ENCODE results near the gene GRID1.
"Not testable (repeated sequence)": the region's sequence is repeated elsewhere in the genome, so short reads cannot be mapped to it uniquely, and the experiment has no call there.

The GRID1 gene

DNA sequence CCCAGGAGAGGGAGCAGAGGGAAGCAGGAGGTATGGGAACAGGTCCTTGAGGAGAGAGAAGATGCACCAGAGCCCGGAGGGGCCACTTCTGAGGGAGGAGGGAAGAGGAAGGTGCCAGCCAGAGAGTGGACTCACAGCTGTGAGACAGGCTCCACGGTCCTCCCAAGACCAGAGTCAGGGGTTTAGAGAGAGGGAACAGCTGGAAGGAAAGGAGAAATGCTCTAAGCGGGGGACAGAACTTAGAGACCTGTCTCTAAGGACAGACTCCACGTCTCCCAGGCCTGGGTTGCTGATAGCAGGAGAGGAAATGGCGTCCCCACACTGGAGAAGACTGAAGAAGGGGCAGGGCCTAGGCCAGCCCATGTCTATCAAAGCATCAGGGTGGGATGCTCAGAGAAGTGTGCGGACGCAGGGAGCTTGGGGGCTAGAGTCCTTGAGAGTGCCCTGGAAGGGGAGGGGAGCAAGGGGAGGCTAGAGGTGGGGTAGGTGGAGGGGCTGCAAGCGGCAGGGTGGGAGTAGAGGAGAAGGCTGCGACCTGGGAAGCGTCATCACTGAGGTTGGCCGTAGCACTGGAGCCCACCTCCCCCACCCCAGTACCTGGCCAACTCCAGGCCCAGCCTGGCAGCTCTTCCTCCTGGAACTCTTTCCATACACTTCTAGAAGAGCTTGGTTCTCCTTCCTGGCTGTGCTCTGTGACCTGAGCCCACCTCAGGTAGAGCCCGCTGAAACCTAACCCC lies 25.6 kb upstream of the GRID1 start:
- no peak for DNase-seq

DNA sequence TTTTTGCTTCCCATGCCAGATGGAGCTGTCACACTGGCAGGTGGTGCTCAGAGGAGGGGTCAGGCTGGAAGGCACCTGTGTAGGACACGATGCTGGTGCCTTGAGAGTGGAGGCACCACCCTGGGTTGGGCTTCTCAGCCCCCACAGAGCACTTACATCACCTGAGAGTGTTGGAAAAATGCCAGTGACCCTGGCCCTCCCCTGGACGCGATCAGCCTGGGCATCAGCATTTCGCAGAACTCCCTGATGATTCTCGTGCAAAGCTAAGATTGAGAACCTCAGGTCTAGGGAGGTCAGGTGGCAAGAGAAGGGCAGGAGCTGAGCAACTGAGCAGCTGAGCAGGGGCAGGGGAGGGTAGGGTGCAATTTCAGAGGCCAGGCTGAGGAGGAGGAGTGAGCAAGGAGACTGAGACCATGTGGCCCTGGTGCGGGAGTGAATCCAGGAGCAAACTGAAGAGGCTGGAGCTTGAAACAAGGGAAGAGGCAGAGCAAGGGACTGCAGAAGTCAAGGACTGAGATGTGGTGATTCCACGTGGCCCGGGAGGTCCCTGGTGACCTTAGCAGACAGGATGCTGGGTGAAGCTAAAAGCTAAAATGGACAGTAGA lies 24.7 kb upstream of the GRID1 start:
- no peak for DNase-seq

DNA sequence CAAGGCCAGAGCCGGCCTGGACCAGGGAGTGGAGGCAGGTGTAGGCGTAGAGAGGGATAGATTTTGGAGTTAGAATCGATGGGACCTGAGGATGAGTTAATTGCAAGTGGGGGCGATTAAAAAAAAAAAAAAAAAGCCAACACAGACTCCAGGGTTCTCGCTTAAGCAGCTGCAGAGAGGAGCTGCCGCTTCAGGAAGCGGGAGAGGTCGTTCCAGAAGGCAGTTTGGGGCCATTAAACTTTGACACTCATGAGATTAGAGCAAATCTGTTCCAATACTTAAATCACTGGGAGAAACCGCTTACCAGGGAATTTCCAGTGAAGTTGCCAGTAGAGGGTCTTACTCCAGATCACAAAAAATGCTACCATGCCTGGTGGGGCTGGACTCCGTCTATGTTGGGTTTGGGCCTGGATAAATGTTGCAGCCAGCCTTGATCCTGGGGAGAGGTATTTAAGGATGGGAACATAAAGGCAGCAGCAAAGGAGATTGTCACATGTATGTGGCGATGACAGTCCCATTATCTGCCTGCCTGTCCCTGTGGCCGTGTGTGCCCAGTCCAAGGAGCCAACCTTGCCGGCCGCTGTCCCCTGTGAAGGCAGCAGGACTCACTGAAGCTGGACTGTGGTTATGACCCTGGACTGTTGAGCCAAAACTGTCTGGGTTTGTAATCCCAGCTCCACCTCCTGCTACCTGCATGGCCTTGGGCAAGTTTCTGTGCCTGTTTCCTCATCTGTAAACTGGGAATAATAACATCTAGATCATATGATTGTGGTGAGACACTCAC lies 23.9 kb upstream of the GRID1 start:
- DNase-seq = no peak

DNA sequence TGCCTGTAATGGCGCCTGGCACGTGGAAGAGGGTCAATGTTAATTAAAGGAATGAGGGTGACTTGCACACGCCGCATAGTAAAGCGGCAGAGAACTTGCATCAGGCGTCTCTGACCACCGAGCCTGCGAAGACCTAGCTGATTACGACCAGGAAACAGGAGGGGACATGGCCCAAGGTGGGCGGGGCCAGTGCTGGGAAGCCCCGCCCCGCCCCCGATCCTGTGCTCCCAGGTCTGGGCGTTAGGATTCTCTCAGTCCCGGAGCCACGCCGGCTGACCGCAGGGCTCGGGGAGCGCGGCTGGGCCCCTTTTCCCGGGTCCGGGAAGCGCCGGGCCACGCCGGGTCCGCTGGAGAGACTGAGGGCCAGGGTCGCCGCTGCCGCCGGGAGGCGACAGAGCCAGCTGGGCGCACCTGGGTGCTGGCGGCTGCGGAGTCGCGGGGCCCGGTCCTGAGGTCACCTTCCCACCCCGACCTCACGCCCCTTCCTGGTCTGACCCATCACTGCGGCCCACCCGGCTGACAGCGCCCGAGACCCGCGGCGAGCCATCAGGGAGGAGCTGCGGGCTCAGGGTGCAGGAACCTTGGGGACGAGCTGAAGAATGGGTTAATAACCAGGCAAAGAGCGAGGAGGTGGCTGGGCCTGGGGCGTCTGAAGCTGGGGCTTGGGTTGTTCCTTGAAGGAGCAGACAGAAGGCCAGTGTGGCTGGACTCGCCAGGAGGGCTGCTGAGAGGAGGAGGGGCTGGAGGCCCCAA lies 23.0 kb upstream of the GRID1 start:
- DNase-seq = no peak

DNA sequence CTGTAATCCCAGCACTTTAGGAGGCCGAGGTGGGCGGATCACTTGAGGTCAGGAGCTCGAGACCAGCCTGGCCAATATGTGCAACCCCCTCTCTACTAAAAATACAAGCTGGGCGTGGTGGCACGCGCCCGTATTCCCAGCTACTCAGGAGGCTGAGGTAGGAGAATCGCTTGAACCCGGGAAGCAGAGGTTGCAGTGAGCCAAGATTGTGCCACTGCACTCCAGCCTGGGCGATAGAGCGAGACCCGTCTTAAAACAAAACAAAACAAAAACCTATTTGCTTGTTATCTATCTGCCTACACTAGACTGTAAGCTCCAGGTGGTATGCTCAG lies 22.5 kb upstream of the GRID1 start:
- DNase-seq = not testable (repeated sequence)

DNA sequence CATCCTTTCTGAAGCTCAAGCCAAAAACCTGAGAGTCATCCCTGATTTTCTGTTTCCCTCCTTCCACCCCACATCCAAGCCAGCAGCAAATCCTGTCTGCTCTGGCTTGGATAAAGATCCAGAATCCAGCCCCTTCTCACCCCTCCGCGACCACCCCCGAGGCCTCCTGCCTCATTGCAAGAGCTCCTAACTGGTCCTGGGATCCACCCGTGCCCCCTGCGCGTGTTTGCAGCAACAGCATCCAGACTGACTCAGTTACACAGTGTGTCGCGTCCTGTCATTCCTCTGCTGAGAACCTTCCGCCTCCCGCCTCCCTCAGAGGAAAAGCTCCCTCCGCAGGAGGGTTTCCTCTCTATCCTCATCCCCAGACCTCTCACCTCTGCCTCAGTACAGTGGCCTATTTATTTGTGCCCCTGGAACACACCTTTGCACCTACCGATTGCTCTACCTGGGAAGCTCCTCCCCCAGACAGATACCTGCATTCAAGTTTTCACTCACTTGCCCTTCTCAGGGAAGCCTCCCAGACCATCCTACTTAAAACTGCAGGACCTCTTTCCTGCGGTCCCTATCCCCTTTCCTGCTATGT lies 21.6 kb upstream of the GRID1 start:
- DNase-seq = no peak

DNA sequence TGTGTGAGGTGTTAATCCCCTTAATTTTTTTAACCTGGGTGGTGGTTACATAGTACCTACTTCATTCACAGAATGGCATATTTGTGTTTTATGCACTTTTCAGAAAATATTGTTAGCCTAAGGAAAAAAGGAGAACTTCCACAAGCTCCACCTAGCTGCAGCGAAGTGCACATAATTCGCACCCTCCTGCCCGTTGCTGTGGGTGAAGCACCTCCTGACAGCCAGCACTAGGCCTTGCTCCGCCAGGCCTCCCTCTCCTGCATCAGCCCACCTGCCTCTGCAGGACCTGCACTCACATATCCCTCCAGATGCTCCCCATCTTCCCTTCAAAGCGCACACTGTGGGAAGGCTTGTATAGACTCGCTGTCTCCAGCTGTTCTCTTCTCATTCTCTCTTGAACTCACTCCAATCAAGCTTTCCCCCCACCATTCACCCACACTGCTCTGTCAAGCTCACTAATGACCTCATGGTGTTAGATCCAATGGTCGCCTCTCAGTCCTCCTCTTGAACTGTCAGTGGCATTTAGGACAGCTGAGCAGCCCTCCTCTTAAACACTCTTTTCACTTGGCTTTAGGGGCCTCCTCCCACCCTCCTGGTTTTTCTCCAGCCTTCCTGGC lies 20.7 kb upstream of the GRID1 start:
- DNase-seq = no peak

DNA sequence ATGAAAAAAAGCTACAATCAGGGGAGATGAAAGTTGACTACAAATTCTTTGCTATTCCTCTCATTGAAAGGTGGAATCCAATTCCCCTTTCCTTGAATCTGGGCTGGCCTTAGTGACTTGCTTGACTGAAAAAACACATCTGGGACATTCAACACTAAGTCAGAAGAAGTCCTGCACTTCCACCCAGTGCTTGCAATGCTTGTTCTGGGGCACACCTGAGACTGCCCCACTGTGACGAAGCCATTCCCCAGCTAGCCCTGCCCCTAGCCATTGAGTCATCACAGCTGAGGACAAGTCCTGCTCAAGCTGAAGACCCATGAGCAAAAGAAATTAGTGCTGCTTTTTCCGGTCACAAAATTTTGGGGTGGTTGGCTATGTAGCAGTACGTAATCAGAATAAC lies 19.2 kb upstream of the GRID1 start:
- DNase-seq = no peak

DNA sequence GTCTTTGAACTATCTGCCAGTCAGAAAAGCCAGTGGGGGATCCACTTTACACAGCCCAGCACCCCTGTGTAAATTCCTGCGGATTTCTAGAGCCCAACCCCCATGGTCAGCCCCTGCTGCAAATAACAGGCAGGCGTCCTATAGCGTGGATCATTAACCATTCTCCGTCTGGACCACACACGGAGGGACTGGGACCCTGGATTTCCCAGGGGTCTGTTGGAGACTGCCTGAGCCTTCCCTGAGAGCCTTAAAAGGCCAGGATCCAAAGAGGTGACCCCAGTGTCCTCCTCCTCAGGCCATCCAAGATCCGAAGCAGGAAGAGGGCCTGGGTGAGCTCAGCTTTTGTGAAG lies 11.2 kb upstream of the GRID1 start:
- no peak for DNase-seq

DNA sequence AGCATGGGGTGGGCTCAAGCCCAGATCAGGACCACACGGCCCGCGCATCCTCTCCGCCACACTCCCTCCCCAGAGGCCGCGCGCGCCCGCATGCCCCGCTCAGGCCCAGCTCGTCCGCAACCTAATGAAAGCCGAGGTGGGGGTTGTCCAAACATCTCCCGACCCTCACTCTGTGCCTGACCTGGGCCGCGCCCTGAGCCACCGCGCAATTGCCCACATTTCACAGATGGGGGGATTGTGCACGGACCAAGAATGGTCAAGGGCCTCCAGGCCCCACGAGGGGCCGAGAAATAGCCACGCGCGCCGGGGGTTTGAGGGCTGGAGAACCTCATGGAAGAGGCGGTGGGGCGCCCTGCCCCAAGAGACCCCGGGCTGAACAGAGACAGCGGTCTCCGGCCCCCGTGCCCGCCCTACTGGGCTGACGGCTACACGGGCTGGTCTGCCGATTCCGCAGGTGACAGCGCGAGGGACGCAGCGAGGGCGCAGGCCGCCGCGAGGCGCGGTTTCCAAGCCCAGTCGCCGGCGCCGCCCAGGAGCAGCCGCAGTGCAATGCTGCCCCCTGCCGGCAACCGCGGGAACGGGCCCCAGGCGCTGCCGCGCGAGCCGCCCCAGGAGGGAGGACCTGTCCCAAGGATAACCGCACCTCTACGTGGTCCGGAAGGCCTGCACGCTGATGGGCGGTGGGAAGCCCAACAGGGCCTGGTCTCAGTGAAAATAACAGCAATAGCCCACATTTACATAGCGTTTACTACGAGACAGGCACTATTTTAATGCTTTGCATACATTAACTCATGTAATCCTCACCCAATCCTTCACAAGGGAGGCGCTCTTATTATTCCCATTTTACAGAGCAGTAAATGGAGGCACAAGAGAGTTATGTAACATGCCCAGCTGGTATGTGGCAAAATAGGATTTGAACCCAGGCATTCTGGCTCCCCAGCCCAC lies 10.5 kb upstream of the GRID1 start:
- no peak for DNase-seq

DNA sequence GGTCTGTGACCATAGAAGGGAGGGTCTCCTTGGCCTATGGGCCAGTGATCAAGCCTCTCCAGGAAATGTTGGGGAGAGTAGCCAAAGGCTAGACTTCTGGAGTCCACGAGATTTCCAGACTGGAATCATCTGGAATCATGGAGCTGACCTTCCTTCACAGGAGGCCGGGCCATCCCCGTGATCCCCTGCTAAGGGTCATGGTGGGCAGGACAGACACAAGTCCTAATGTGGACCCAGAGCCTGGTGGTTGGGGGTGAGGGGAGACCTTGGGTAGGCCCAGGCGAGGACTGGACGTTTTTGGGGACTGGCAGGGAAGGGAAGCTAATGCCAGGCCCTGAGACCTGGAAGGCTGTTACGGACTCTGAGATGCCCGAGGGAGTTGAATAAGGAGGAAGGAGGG lies 9.8 kb upstream of the GRID1 start:
- DNase-seq = no peak

DNA sequence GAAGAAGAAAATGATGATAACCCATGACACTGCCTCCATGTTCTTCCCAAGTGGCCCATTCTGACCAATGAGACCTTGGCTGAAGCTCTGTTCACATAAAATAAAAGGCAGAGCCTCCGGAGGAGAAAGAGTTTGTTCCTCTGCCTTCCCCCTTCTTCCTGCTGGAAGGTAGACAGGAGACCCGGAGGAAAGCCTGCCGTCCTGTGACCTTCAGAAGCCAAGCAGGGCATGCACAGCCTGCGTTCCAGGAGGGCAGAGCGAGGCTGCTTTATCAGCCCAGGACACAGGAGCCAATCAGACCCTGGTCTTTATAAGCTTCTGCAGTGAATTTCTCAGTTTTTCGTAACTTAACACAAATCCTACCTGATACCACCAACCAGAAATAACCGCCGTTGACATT lies 8.6 kb upstream of the GRID1 start:
- no peak for DNase-seq

DNA sequence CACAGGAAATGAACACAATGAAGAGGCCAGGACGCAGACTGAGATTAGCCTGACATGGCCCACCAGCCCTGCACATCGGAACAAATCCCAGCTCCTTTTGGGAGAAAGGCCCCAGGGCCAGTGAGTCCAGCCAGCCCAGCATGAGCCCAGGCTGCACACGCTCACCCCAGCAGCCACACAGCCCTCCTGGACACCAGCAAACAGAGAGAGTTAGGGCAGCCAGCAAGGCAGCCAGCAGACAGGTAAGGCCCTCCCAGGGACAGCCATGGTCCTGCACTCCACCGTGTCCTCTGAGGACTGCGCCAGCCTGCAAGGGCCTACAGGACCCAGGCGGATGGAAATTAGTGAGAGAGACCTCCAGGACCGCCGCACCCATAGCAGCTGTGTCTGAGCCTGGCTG lies 8.1 kb upstream of the GRID1 start:
- DNase-seq = no peak

DNA sequence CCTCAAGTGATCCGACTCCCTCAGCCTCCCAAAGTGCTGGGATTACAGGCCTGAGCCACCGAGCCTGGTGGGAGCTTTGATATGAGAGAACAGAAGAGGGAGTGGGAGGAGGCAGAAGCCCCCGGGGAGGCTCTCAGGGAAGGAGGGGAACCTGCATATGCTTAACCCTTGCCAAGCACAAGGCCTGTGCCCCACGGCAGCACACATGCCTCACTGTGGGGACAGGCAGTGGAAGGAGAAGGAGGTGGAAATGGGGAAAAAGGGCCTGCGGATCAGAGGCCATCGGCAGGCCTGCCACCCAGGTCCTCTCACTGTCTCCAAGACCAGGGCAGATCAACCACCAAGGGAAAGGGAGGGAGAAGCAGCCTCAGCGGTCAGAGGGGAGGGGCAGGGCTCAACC lies 7.2 kb upstream of the GRID1 start:
- no peak for DNase-seq

DNA sequence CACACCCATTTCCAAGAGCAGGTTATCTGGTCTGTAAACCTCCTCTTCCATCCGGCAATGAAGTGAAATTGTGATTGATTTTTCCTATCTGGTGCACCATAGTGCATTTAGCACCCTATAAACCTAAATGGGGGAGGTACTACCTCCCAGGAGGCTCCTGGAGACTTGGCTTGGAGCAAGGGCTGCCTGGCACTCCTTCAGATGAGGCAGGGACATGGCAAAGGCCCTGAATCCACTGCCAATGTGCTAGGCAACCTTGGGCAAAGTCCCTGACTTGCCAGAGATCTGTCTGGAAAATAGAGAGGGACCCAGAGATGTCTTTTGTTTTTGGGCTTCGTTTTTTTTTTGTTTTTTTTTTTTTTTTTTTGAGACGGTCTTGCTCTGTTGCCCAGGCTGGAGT lies 6.7 kb upstream of the GRID1 start:
- DNase-seq = no peak

DNA sequence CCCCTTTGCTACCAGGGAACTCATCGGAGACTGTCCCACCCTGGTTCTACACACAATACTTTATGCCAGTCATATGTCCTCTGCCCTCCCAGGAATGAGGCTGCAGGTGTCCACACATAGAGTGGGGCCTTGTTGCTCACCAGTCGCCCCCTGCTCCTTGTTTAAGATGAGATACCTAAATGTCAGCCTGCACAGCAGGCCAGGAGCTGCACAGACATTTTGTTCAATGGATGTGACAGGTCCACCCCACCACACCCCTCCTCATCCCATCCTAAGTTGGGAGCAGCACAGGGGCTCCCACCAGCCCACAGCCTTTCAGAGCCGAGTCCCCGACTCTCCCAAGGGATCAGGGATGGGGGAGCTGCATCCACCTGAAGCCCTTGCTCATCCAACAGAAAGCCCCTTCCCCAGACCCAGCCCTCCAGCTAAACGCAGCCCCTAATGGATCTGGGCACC lies 6.2 kb upstream of the GRID1 start:
- no peak for DNase-seq

DNA sequence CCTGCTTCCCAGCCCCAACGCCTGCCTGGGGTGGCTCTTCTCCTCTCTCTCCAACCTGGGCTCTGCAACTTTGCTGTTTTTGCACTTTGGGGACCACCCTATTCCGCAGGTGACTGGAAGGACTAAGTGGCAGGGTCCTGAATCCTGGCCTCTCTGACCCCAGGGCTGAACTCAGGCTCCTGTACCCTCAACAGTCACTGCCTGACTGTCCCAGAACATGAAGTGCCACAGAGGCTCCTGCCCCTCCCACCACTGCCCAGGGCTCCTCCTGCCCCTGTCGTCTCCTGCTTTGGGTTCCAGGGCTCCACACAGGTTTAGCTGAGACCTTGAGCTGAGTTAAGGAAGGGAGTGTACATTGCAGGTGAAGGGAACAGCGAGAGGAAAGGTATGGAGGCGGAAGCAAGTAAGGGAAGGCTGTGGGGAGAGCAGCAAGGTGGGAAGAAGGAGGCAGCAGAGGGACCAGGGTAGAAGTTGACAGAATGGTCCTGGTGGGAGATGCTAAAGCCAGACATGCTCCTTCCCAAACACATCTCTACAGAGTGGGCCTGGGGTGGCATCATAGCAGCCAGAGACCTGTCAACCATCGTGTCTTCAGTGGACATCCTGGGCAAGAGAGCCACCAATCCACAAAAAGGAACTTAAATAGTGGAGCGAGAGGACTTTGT lies 5.7 kb upstream of the GRID1 start:
- DNase-seq = no peak

DNA sequence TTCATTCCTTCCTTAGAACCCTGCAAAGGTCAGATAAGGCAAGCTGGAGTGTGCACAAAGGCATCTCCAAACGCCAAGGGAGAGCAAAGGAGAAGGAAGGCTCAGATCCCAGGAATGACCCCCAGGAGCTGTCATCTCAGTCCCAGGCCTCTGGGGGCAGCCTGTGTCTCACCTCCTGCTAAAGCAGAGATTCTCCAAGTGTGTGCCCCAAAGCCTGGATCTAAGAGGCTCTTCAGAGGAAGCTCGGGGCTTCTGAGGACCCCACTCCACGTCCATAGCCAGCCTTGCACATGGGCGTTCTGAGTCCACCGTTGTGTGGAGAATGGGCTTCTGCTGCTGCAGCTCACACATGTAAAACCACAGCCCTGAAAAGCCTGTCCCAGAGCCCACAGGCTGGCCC lies 5.1 kb upstream of the GRID1 start:
- DNase-seq = no peak

DNA sequence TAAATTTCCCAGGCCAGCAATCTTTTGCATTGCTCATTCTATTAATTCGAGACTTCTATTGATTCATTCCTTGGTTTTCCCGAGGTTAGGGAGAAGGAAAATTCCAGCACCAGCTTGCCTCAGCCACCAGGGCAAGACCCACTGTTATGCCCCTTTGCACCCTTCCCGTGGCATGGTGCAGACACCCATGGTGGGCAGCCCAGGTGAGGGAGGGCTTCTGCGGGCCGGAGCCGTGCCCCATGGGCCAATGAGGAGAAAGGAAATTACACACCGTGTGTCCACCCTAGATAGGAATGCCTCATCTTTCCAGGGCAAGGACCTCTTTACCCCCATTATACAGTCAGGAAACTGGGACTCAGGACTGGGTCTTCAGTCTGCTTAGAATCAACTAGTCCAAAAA lies 4.5 kb upstream of the GRID1 start:
- DNase-seq = no peak

DNA sequence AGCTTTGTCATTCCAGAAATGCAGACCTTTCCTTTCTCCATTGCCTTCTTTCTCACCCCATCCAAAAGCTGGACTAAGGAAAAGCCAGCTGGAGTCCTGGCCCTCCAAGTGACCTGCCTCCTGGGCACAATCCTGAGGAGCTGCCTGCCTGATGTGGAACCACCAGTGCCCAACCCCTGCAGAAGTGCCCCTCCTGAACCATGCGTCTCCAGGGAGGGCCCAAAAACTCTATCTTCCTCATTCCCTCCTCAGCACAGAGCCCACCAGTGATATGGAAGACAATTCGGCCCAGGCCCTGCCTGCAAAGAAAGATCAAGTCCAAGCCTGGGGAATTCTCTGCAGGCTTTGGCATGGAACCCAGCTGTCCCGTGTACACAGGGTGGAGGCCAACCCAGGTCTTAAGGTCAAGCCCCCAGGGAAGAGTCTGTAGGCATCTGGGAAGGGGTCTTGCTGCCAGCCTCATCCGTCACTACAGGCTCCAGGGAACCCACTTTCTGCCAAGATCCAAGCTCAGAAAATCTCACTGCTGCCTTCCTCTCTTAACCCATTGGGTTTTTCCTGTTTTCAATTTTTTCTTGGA lies 3.5 kb upstream of the GRID1 start:
- no peak for DNase-seq

DNA sequence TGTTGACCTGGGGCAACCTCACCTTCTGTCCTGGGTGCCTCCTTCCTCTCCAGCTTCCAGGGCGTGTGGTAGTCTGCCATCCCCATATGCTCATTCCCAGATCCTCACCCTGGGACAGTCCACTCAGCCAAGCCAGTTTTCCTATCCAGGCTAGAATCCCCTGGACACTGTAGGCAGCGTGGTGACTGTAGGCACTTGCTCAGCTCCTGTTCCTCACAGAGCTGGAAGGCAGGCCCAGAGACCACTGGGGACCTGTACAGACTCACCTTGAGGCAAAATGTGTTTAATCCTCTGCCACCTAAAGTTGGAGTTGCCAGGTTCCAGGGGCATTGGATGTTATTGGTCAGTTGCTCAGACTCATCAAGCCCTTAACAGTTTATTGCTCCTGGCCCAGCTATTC lies 2.4 kb upstream of the GRID1 start:
- no peak for DNase-seq
